ENCODE data around the gene ITPR1. TPM values are rescaled to one million over a fixed set of nuclear protein-coding genes. Genes with fewer than 3 reads are reported as not detected.

Gene ITPR1
- total RNA-seq, 1 experiment from 2014 or later: 7.5 TPM

GRCh38 chr3:4476496-4476895, 16.7 kb upstream of the ITPR1 start:
- Mint-ChIP-seq H3K4me1 (ENCODE audit: insufficient read depth, unreplicated experiment) (peaks cover 12% of the 10 kb centered on the region), H3K36me3 (ENCODE audit: insufficient read depth, unreplicated experiment) (no peaks in the 10 kb centered on the region), H3K27me3 (ENCODE audit: insufficient read depth, unreplicated experiment) (peaks cover 19% of the 10 kb centered on the region), H3K27ac (ENCODE audit: low read depth, unreplicated experiment) (no peak overlapping the region), H3K9me3 (ENCODE audit: unreplicated experiment) (no peaks in the 10 kb centered on the region), H3K4me3 (ENCODE audit: unreplicated experiment) (no peak overlapping the region)
- TF ChIP-seq, protein P1, sequence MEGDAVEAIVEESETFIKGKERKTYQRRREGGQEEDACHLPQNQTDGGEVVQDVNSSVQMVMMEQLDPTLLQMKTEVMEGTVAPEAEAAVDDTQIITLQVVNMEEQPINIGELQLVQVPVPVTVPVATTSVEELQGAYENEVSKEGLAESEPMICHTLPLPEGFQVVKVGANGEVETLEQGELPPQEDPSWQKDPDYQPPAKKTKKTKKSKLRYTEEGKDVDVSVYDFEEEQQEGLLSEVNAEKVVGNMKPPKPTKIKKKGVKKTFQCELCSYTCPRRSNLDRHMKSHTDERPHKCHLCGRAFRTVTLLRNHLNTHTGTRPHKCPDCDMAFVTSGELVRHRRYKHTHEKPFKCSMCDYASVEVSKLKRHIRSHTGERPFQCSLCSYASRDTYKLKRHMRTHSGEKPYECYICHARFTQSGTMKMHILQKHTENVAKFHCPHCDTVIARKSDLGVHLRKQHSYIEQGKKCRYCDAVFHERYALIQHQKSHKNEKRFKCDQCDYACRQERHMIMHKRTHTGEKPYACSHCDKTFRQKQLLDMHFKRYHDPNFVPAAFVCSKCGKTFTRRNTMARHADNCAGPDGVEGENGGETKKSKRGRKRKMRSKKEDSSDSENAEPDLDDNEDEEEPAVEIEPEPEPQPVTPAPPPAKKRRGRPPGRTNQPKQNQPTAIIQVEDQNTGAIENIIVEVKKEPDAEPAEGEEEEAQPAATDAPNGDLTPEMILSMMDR (IDR thresholded peaks at IDR 0.05; ENCODE audit: unreplicated experiment): no peak
- intact Hi-C loops (cut with micrococcal nuclease): no loop called here
- DNase-seq (ENCODE audit: unreplicated experiment): no peak
- BruUV-seq (replicated peaks): no TSS peak
- ChIA-PET CTCF (interaction anchor here (0.7 kb wide), 1 partner anchor 11 kb away, joined by 3 read pairs; no protein-coding TSS in a partner anchor), POLR2A (interaction anchor here (1.1 to 1.8 kb wide), 2 partner anchors 9 to 16 kb away, joined by 5 to 6 read pairs; partner anchors contain the start of genes ITPR1 and SUMF1)

DNA sequence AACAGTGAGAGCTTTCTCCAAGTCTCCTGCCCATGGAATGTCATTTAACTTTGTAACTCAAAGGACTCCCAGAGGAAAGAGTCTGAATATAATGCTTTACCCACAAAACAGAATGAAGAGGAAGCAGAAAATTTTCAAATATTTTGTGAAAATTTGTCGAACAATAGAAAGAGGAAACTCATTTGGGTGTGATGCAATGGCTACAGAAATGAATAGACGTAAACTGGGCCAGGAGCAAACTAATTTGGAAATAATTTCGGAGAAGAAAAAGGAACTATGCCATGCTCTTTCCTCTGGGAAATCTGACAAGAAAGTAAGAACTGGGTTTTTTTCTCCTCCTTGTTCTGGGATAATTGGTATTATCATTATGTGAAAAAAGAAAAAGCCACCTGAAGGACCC, 14.9 kb upstream of the ITPR1 start:
- H3K9me3 Mint-ChIP-seq (ENCODE audit: unreplicated experiment): no peaks in the 10 kb centered on the region
- H3K4me1 Mint-ChIP-seq (ENCODE audit: insufficient read depth, unreplicated experiment): peaks cover 12% of the 10 kb centered on the region
- H3K4me3 Mint-ChIP-seq (ENCODE audit: unreplicated experiment): no peak overlapping the region
- H3K27me3 Mint-ChIP-seq (ENCODE audit: insufficient read depth, unreplicated experiment): peaks cover 4% of the 10 kb centered on the region
- H3K27ac Mint-ChIP-seq (ENCODE audit: low read depth, unreplicated experiment): no peak overlapping the region
- no peak for DNase-seq (ENCODE audit: unreplicated experiment)
- intact Hi-C loops (cut with micrococcal nuclease): no loop called here
- POLR2A ChIA-PET: no interaction called here
- TF ChIP-seq, protein P1 (IDR thresholded peaks at IDR 0.05; ENCODE audit: unreplicated experiment): no peak
- CTCF ChIA-PET: no interaction called here
- no peaks in the 10 kb centered on the region for H3K36me3 Mint-ChIP-seq (ENCODE audit: insufficient read depth, unreplicated experiment)
- BruUV-seq (replicated peaks): no TSS peak

GRCh38 chr3:4491855-4492207, 1.3 kb upstream of the ITPR1 start:
- intact Hi-C loops (cut with micrococcal nuclease): loop anchor here (1.0 to 5.0 kb wide), 4 partner anchors 25 to 141 kb away; partner anchors contain the start of gene SUMF1
- DNase-seq (ENCODE audit: unreplicated experiment): no peak
- no peaks in the 10 kb centered on the region for H3K9me3 Mint-ChIP-seq (ENCODE audit: unreplicated experiment)
- BruUV-seq (replicated peaks): no TSS peak
- peak overlapping the region; percentile 85 for H3K4me3 Mint-ChIP-seq (ENCODE audit: unreplicated experiment)
- CTCF ChIA-PET: interaction anchor here (0.7 to 4.5 kb wide), 6 partner anchors 15 to 633 kb away, joined by 3 to 32 read pairs (median 6); no protein-coding TSS in a partner anchor
- POLR2A ChIA-PET: interaction anchor here (0.6 to 3.7 kb wide), 19 partner anchors 13 to 185 kb away, joined by 3 to 28 read pairs (median 8); partner anchors contain the start of gene SUMF1
- no peaks in the 10 kb centered on the region for H3K27me3 Mint-ChIP-seq (ENCODE audit: insufficient read depth, unreplicated experiment)
- TF ChIP-seq, protein P1 (IDR thresholded peaks at IDR 0.05; ENCODE audit: unreplicated experiment): no peak
- H3K4me1 Mint-ChIP-seq (ENCODE audit: insufficient read depth, unreplicated experiment): peaks cover 6% of the 10 kb centered on the region
- H3K36me3 Mint-ChIP-seq (ENCODE audit: insufficient read depth, unreplicated experiment): peaks cover 6% of the 10 kb centered on the region
- peak overlapping the region; percentile 64 for H3K27ac Mint-ChIP-seq (ENCODE audit: low read depth, unreplicated experiment)

- H3K27me3 Mint-ChIP-seq (ENCODE audit: insufficient read depth, unreplicated experiment): no peaks in the 10 kb centered on the region
Observed at GRCh38 chr3:4492208-4493013, 737 bp upstream of the ITPR1 start.

More at GRCh38 chr3:4492208-4493013, 737 bp upstream of the ITPR1 start:
- Mint-ChIP-seq H3K27ac (ENCODE audit: low read depth, unreplicated experiment) (peak overlapping the region; percentile 64), H3K9me3 (ENCODE audit: unreplicated experiment) (no peaks in the 10 kb centered on the region), H3K4me3 (ENCODE audit: unreplicated experiment) (peak overlapping the region; percentile 85), H3K36me3 (ENCODE audit: insufficient read depth, unreplicated experiment) (peaks cover 6% of the 10 kb centered on the region), H3K4me1 (ENCODE audit: insufficient read depth, unreplicated experiment) (peaks cover 6% of the 10 kb centered on the region)
- TF ChIP-seq, protein P1 (IDR thresholded peaks at IDR 0.05; ENCODE audit: unreplicated experiment): no peak
- BruUV-seq (replicated peaks): TSS peak; percentile 51
- peak; percentile 82 for DNase-seq (ENCODE audit: unreplicated experiment)
- POLR2A ChIA-PET: interaction anchor here (0.5 to 3.7 kb wide), 34 partner anchors 12 to 702 kb away, joined by 3 to 28 read pairs (median 5); partner anchors contain the start of gene SUMF1
- CTCF ChIA-PET: interaction anchor here (0.5 to 4.5 kb wide), 6 partner anchors 12 to 1004 kb away, joined by 3 to 32 read pairs (median 6); no protein-coding TSS in a partner anchor
- intact Hi-C loops (cut with micrococcal nuclease): loop anchor here (1.0 to 5.0 kb wide), 5 partner anchors 25 to 142 kb away; partner anchors contain the start of gene SUMF1
